WERI-Rb-1 (cell line): ENCODE measurements around the gene MATCAP1.

Experiments used
- DNase-seq: peaks from one replicate; pipeline ENCODE4 v3.0.0-alpha.2; 2020
- H3K27ac ChIP-seq: fragments of 250-450 bp; sonication (Bioruptor Pico); 2 replicates; pipeline ENCODE4 v1.5.1; 2020; ENCODE audit warnings: mild to moderate bottlenecking, moderate library complexity
- H3K27me3 ChIP-seq: fragments of 250-450 bp; sonication (Bioruptor Pico); 2 replicates; pipeline ENCODE4 v1.5.1; 2021; ENCODE audit warnings: mild to moderate bottlenecking, low read depth, moderate library complexity; ENCODE audit not compliant: insufficient read depth, severe bottlenecking
- H3K36me3 ChIP-seq: fragments of 250-450 bp; sonication (Bioruptor Pico); 2 replicates; pipeline ENCODE4 v1.5.1; 2020; ENCODE audit warnings: mild to moderate bottlenecking, moderate library complexity
- H3K4me3 ChIP-seq: 2 replicates; pipeline ENCODE4 v1.5.1; 2011; ENCODE audit warnings: low read depth, mild to moderate bottlenecking, control low read depth, low read length
- H3K9me3 ChIP-seq: fragments of 250-450 bp; sonication (Bioruptor Pico); 2 replicates; pipeline ENCODE4 v1.5.1; 2021; ENCODE audit warnings: mild to moderate bottlenecking, moderate library complexity; ENCODE audit not compliant: severe bottlenecking
- CTCF ChIP-seq: IDR thresholded peaks from 2 replicates; pipeline ENCODE4 v1.5.1; 2011; ENCODE audit warnings: low read depth, mild to moderate bottlenecking, control low read depth, inconsistent platforms, low read length

MATCAP1 gene

GRCh38 chr16:67170168-67170948 is 13.4 kb downstream of the MATCAP1 start, which contains the start of gene NOL3:
Gene NOL3, plus strand, starts transcription at chr16:67170538.
- peaks cover 8% of the 10 kb centered on the region for H3K36me3 ChIP-seq
- 0 out of 2 replicates have a peak, but pooled peaks have one; percentile 20 for TF ChIP-seq CTCF
- peak within 1 kb of the TSS; percentile 94 for H3K27ac ChIP-seq
- no peaks in the 10 kb centered on the region for H3K27me3 ChIP-seq
- H3K4me3 ChIP-seq = peak within 1 kb of the TSS; percentile 62
- peak; percentile 94 for DNase-seq
- no peaks in the 10 kb centered on the region for H3K9me3 ChIP-seq

GRCh38 chr16:67169642-67170167 is 14.1 kb downstream of the MATCAP1 start:
- Histone ChIP-seq H3K9me3 (no peaks in the 10 kb centered on the region), H3K4me3 (peak overlapping the region; percentile 62), H3K36me3 (peaks cover 1% of the 10 kb centered on the region), H3K27me3 (no peaks in the 10 kb centered on the region), H3K27ac (peak overlapping the region; percentile 94)
- TF ChIP-seq CTCF = peak; percentile 79
- DNase-seq = peak; percentile 87

GRCh38 chr16:67169011-67169451 is 14.7 kb downstream of the MATCAP1 start:
- no peak for DNase-seq
- TF ChIP-seq CTCF = no peak
- H3K4me3 ChIP-seq = peak overlapping the region; percentile 62
- H3K27ac ChIP-seq = peak overlapping the region; percentile 94
- H3K36me3 ChIP-seq = no peaks in the 10 kb centered on the region
- no peaks in the 10 kb centered on the region for H3K27me3 ChIP-seq
- H3K9me3 ChIP-seq = no peaks in the 10 kb centered on the region

GRCh38 chr16:67167588-67167987 is 16.2 kb downstream of the MATCAP1 start:
- H3K36me3 ChIP-seq = no peaks in the 10 kb centered on the region

GRCh38 chr16:67166598-67167168 is 17.1 kb downstream of the MATCAP1 start:
- Histone ChIP-seq H3K9me3 (no peaks in the 10 kb centered on the region), H3K36me3 (no peaks in the 10 kb centered on the region), H3K27me3 (no peaks in the 10 kb centered on the region), H3K4me3 (no peak overlapping the region), H3K27ac (no peak overlapping the region)
- no peak for TF ChIP-seq CTCF
- DNase-seq = no peak

More at GRCh38 chr16:67167588-67167987, 16.2 kb downstream of the MATCAP1 start:
- no peak for DNase-seq
- H3K9me3 ChIP-seq = no peaks in the 10 kb centered on the region
- no peaks in the 10 kb centered on the region for H3K27me3 ChIP-seq
- TF ChIP-seq CTCF = no peak
- H3K4me3 ChIP-seq = no peak overlapping the region
- peak overlapping the region; percentile 43 for H3K27ac ChIP-seq
